GM12878 (cell line): ENCODE data around the gene PRSS57. TPM values are rescaled to one million over a fixed set of nuclear protein-coding genes. Genes with fewer than 3 reads are reported as not detected.
A peak's percentile ranks its signal among the peaks of the same experiment; 100 is the strongest.

ENCODE experiments used
- ATAC-seq: fragments of 200-7000 bp; cut with Tn5 transposase; 3 replicates; pipeline ENCODE4 v1.9.1; 2020; ENCODE audit warnings: mild to moderate bottlenecking, moderate library complexity
- BruUV-seq: library from RNA; stranded (reverse); fragments of 400-500 nt; replicated peaks from 2 replicates; lab custom pipeline; 2021; lab: Mats Ljungman, UMichigan
- CTCF ChIA-PET: fragments of 300-600 bp; sonication (Branson Sonifier 250); formaldehyde crosslinking; extraction: SDS; loops from one replicate; lab custom pipeline; 2021; ENCODE audit warnings: inconsistent platforms; lab: Yijun Ruan, JAX
- POLR2A ChIA-PET: fragments of 350-600 bp; formaldehyde crosslinking; extraction: SDS; loops from one replicate; lab custom pipeline; 2021; ENCODE audit warnings: inconsistent platforms; lab: Charles Lee
- RAD21 ChIA-PET: fragments of 300-600 bp; sonication (Branson Sonifier 250); formaldehyde crosslinking; loops from one replicate; lab custom pipeline; 2023; ENCODE audit warnings: antibody characterized with exemption; ENCODE audit not compliant: unreplicated experiment; lab: Charles Lee
- SMC1A ChIA-PET: fragments of 300-600 bp; sonication (Branson Sonifier 250); formaldehyde crosslinking; loops from one replicate; lab custom pipeline; 2023; ENCODE audit not compliant: unreplicated experiment, uncharacterized antibody; lab: Charles Lee
- DNase-seq: peaks from one replicate; pipeline ENCODE4 v3.0.0-alpha.2; 2011; ENCODE audit warnings: low read depth, low spot score
- FAIRE-seq: peaks from 3 replicates; lab custom pipeline; 2011; peaks lifted over from hg19 to GRCh38; lab: Jason Lieb, UNC
- H2AFZ ChIP-seq: 2 replicates; pipeline ENCODE4 v1.6.0; 2011; ENCODE audit warnings: low read depth, low read length, control low read depth; ENCODE audit not compliant: control insufficient read depth
- H3K27ac ChIP-seq: 2 replicates; pipeline ENCODE4 v1.5.1; 2011; ENCODE audit warnings: control low read depth; ENCODE audit not compliant: control insufficient read depth, insufficient read depth
- H3K27me3 ChIP-seq, 2 experiments: replicated peaks in 1 of 2; 2 replicates each; pipeline versions ENCODE4 v1.6.0 to v1.6.1; 2011; ENCODE audit warnings: low read length in 1 of 2; ENCODE audit not compliant: control insufficient read depth in 2 of 2, insufficient read depth in 2 of 2
- H3K36me3 ChIP-seq, 2 experiments: 2 replicates each; pipeline ENCODE4 v1.5.1; 2011; ENCODE audit warnings: low read length in 1 of 2; ENCODE audit not compliant: control insufficient read depth in 2 of 2, insufficient read depth in 2 of 2
- H3K4me1 ChIP-seq: 2 replicates; pipeline ENCODE4 v1.6.1; 2011; ENCODE audit warnings: mild to moderate bottlenecking, low read length, moderate library complexity, mixed read lengths; ENCODE audit not compliant: control insufficient read depth, insufficient read depth
- H3K4me2 ChIP-seq: 2 replicates; pipeline ENCODE4 v1.6.0; 2011; ENCODE audit warnings: control low read depth; ENCODE audit not compliant: control insufficient read depth, insufficient read depth
- H3K4me3 ChIP-seq: fragments of 200-600 bp; sonication (generic); 2 replicates; pipeline ENCODE4 v1.5.1; 2016
- H3K79me2 ChIP-seq: 2 replicates; pipeline ENCODE4 v1.6.0; 2011; ENCODE audit warnings: low read length; ENCODE audit not compliant: control insufficient read depth, insufficient read depth
- H3K9ac ChIP-seq: 2 replicates; pipeline ENCODE4 v1.8.0; 2011; ENCODE audit warnings: low read length, control low read depth, mixed read lengths; ENCODE audit not compliant: control insufficient read depth, insufficient read depth
- H3K9me3 ChIP-seq: replicated peaks from 3 replicates; pipeline ENCODE4 v1.5.1; 2011; ENCODE audit warnings: mild to moderate bottlenecking, low read length; ENCODE audit not compliant: control insufficient read depth, insufficient read depth
- H4K20me1 ChIP-seq: 2 replicates; pipeline ENCODE4 v1.6.0; 2011; ENCODE audit not compliant: control insufficient read depth, insufficient read depth
- CHD1 ChIP-seq: IDR thresholded peaks from 2 replicates; pipeline ENCODE4 v1.6.1; 2012; ENCODE audit warnings: low read depth, low read length, improper control_type of control experiment
- EGR1 ChIP-seq, 2 experiments: IDR thresholded peaks; 1 replicate in 1 of 2; 2 replicates in 1 of 2; pipeline ENCODE4 v1.6.1; 2011 to 2012; ENCODE audit warnings: low read depth in 2 of 2, low read length in 2 of 2, borderline replicate concordance in 1 of 2, mild to moderate bottlenecking in 1 of 2, moderate library complexity in 1 of 2
- IKZF1 ChIP-seq: fragments of 450-650 bp; conservative IDR thresholded peaks from 2 replicates; pipeline ENCODE4 v1.6.1; 2017; ENCODE audit warnings: antibody characterized with exemption, mild to moderate bottlenecking
- MEF2B ChIP-seq: fragments of 450-650 bp; IDR thresholded peaks from 2 replicates; pipeline ENCODE4 v1.6.1; 2018; ENCODE audit warnings: mild to moderate bottlenecking, moderate library complexity; ENCODE audit not compliant: partially characterized antibody, poor library complexity, severe bottlenecking
- MTA2 ChIP-seq: fragments of 450-650 bp; IDR thresholded peaks from 2 replicates; pipeline ENCODE4 v1.6.1; 2016; ENCODE audit warnings: low read depth, mild to moderate bottlenecking, moderate library complexity
- NR2F1 ChIP-seq: fragments of 450-650 bp; conservative IDR thresholded peaks from 2 replicates; pipeline ENCODE4 v1.6.1; 2017; ENCODE audit warnings: mild to moderate bottlenecking
- POLR2AphosphoS5 ChIP-seq: IDR thresholded peaks from 2 replicates; pipeline ENCODE4 v1.6.1; 2011; ENCODE audit warnings: mild to moderate bottlenecking, low read length, inconsistent platforms
- SMAD1 ChIP-seq: fragments of 450-650 bp; IDR thresholded peaks from 2 replicates; pipeline ENCODE4 v1.6.1; 2018; ENCODE audit warnings: mild to moderate bottlenecking, low read depth; ENCODE audit not compliant: partially characterized antibody
- TARDBP ChIP-seq: IDR thresholded peaks from 2 replicates; pipeline ENCODE4 v1.6.1; 2016; ENCODE audit warnings: borderline replicate concordance
- ZBTB40 ChIP-seq: fragments of 450-650 bp; IDR thresholded peaks from 2 replicates; pipeline ENCODE4 v1.6.1; 2016; ENCODE audit warnings: mild to moderate bottlenecking, moderate library complexity, borderline replicate concordance
- ZSCAN29 ChIP-seq: fragments of 450-650 bp; IDR thresholded peaks from 2 replicates; pipeline ENCODE4 v1.6.1; 2017; ENCODE audit warnings: mild to moderate bottlenecking, moderate library complexity
- WGBS: methylation state at CpG from one replicate; pipeline ENCODE4 v1.1.6; 2016; ENCODE audit warnings: low lambda C conversion rate; ENCODE audit not compliant: insufficient replicate concordance, insufficient coverage; ENCODE audit errors: missing lambda C conversion rate; 5-methylcytosine and 5-hydroxymethylcytosine counted together
- in situ Hi-C: fragments of 300-500 bp; cut with MboI; formaldehyde crosslinking; loops from 9 replicates; pipeline ENCODE4 v1.14.3; 2018; ENCODE audit warnings: mixed read lengths
- intact Hi-C: fragments of 100-400 bp; cut with micrococcal nuclease; formaldehyde crosslinking; loops from one replicate; pipeline ENCODE4 v1.14.2; 2022; ENCODE audit not compliant: unreplicated experiment
- polyA plus RNA-seq, 11 experiments: library from polyadenylated mRNA; depleted of rRNA in 4 of 11; unstranded in 6 of 11; stranded (reverse) in 5 of 11; fragments of >200 nt; fragmentation: Nextera tagmentation in 4 of 11; fragmentation: Illumina TruSeq in 1 of 11; extraction: Ambion mirVana in 4 of 11; extraction: Trizol in 1 of 11; gene quantifications; 1 replicate in 1 of 11; 2 replicates in 10 of 11; pipeline versions ENCODE4 v1.2.1 to v1.2.3, GENCODE V29; 2011 to 2016; ENCODE audit warnings: inconsistent platforms in 2 of 11, missing spikeins in 2 of 11, low read depth in 1 of 11
- total RNA-seq, 4 experiments: library from RNA; depleted of rRNA in 3 of 4; stranded (reverse); fragments of >200 nt in 3 of 4; fragmentation: Illumina TruSeq in 1 of 4; extraction: Trizol in 1 of 4; gene quantifications; 2 replicates each; pipeline versions ENCODE4 v1.2.1 to v1.2.3, GENCODE V29; 2013 to 2021

Gene PRSS57
- total and polyA plus RNA-seq, 10 of the 15 experiments (the other 5 are each of a cell fraction or from before 2014, with no cell fraction given) = not detected

GRCh38 chr19:718251-718951 is 23.1 kb upstream of the PRSS57 start:
- no peaks in the 10 kb centered on the region for H3K36me3 ChIP-seq
- ATAC-seq (peak; percentile 58), DNase-seq (no peak), FAIRE-seq (no peak)
- in situ Hi-C loops (no loop called here), intact Hi-C loops (no loop called here)
- RAD21 ChIA-PET = no interaction called here
- no peaks in the 10 kb centered on the region for H3K27me3 ChIP-seq
- 0 out of 2 replicates have a peak overlapping the region, but pooled peaks have one; percentile 7 for H3K4me2 ChIP-seq
- no peak overlapping the region for H3K4me3 ChIP-seq
- H3K9me3 ChIP-seq = peaks cover 5% of the 10 kb centered on the region; the same call in 1 of the 3 replicates
- H3K4me1 ChIP-seq = no peaks in the 10 kb centered on the region; the same call in 1 of the 2 replicates
- no peaks in the 10 kb centered on the region for H3K79me2 ChIP-seq
- 3% methylated on average over 18 of the region's 23 CpGs for WGBS
- CTCF ChIA-PET = interaction anchor here (0.6 to 1.5 kb wide), 2 partner anchors 42 to 73 kb away, joined by 3 read pairs; no protein-coding TSS in a partner anchor
- H4K20me1 ChIP-seq = no peaks in the 10 kb centered on the region
- H2AFZ ChIP-seq = no peak overlapping the region
- POLR2A ChIA-PET = no interaction called here
- TF ChIP-seq NR2F1 = peak; percentile 49
- no peak for TF ChIP-seq TARDBP
- peak; percentile 68 for TF ChIP-seq MEF2B
- 0 out of 2 replicates have a peak, but pooled peaks have one; percentile 27 for TF ChIP-seq IKZF1
- H3K9ac ChIP-seq = no peak overlapping the region
- SMC1A ChIA-PET = no interaction called here
- no TSS peak for BruUV-seq
- H3K27ac ChIP-seq = no peak overlapping the region

- ChIA-PET SMC1A (no interaction called here), RAD21 (interaction anchor here (0.6 kb wide), 1 partner anchor 17 kb away, joined by 3 read pairs; no protein-coding TSS in a partner anchor), CTCF (no interaction called here), POLR2A (no interaction called here)
- Histone ChIP-seq H3K4me2 (no peak overlapping the region), H3K4me3 (no peak overlapping the region), H3K27ac (no peak overlapping the region), H3K9ac (no peak overlapping the region), H3K79me2 (no peaks in the 10 kb centered on the region), H3K27me3 (no peaks in the 10 kb centered on the region), H2AFZ (no peak overlapping the region), H3K9me3 (peaks cover 5% of the 10 kb centered on the region; the same call in 1 of the 3 replicates), H3K4me1 (no peaks in the 10 kb centered on the region; the same call in 1 of the 2 replicates), H3K36me3 (no peaks in the 10 kb centered on the region), H4K20me1 (no peaks in the 10 kb centered on the region)
- 4% methylated on average over 3 of the region's 3 CpGs for WGBS
- no peak for DNase-seq
- in situ Hi-C loops = no loop called here
- no TSS peak for BruUV-seq
- ATAC-seq = no peak
- intact Hi-C loops = no loop called here
- no peak for FAIRE-seq
- no peak for TF ChIP-seq ZSCAN29
- no peak for TF ChIP-seq CHD1
- no peak for TF ChIP-seq POLR2AphosphoS5
- no peak for TF ChIP-seq ZBTB40
- TF ChIP-seq MTA2 = no peak
- TF ChIP-seq SMAD1 = no peak
- TF ChIP-seq EGR1 (IDR thresholded peaks at IDR 0.05; ENCODE audit: borderline replicate concordance in 1 of 2, low read depth in 2 of 2, low read length in 2 of 2) = no peak
Measured at GRCh38 chr19:715347-715746, 20.1 kb upstream of the PRSS57 start.
